GM23338 (cell line): ENCODE data around the gene INPP4B. TPM values are rescaled to one million over a fixed set of nuclear protein-coding genes. Genes with fewer than 3 reads are reported as not detected.

ENCODE experiments used
- ATAC-seq: fragments of 200-7000 bp; cut with Tn5 transposase; 3 replicates; pipeline ENCODE4 v1.9.1; 2020
- DNase-seq: peaks from one replicate; pipeline ENCODE4 v3.0.0-alpha.2; 2015; ENCODE audit warnings: low spot score
- H2AFZ ChIP-seq: fragments of 200-600 bp; sonication (generic); 2 replicates; pipeline ENCODE4 v1.8.0; 2016; ENCODE audit warnings: antibody characterized with exemption, mild to moderate bottlenecking, moderate library complexity
- H3F3A ChIP-seq: fragments of 200-600 bp; sonication (generic); replicated peaks from 2 replicates; pipeline ENCODE4 v1.8.0; 2017; ENCODE audit warnings: antibody characterized with exemption, mixed run types, low read depth
- H3K27ac ChIP-seq: fragments of 200-600 bp; sonication (generic); 2 replicates; pipeline ENCODE4 v1.6.1; 2016; ENCODE audit warnings: low read depth
- H3K27me3 ChIP-seq: fragments of 200-600 bp; sonication (generic); 2 replicates; pipeline ENCODE4 v1.8.0; 2016; ENCODE audit warnings: mild to moderate bottlenecking, mixed run types, moderate library complexity; ENCODE audit not compliant: insufficient read depth
- H3K36me3 ChIP-seq: fragments of 200-600 bp; sonication (generic); 2 replicates; pipeline ENCODE4 v1.8.0; 2016; ENCODE audit warnings: mild to moderate bottlenecking; ENCODE audit not compliant: insufficient read depth
- H3K4me1 ChIP-seq: fragments of 200-600 bp; sonication (generic); 2 replicates; pipeline ENCODE4 v1.8.0; 2016; ENCODE audit warnings: mild to moderate bottlenecking, moderate library complexity; ENCODE audit not compliant: insufficient read depth
- H3K4me2 ChIP-seq: fragments of 200-600 bp; sonication (generic); 2 replicates; pipeline ENCODE4 v1.7.1; 2017; ENCODE audit warnings: mixed run types
- H3K4me3 ChIP-seq: fragments of 200-600 bp; sonication (generic); 2 replicates; pipeline ENCODE4 v1.6.1; 2016; ENCODE audit warnings: mixed run types
- H3K79me2 ChIP-seq: fragments of 200-600 bp; sonication (generic); replicated peaks from 2 replicates; pipeline ENCODE4 v1.8.0; 2017; ENCODE audit warnings: mild to moderate bottlenecking; ENCODE audit not compliant: insufficient read depth
- H3K9me2 ChIP-seq: fragments of 200-600 bp; sonication (generic); 2 replicates; pipeline ENCODE4 v1.8.0; 2017; ENCODE audit not compliant: insufficient read depth
- H4K20me1 ChIP-seq: fragments of 200-600 bp; sonication (generic); replicated peaks from 2 replicates; pipeline ENCODE4 v1.8.0; 2017; ENCODE audit warnings: mild to moderate bottlenecking; ENCODE audit not compliant: insufficient read depth
- H3K27ac Mint-ChIP-seq: 2 replicates; pipeline ENCODE4 v1.8.0; 2020; ENCODE audit warnings: inconsistent platforms, mild to moderate bottlenecking, moderate library complexity, mixed read lengths
- H3K27me3 Mint-ChIP-seq: 3 replicates; pipeline ENCODE4 v1.8.0; 2022; ENCODE audit warnings: low read depth, mild to moderate bottlenecking, moderate library complexity, mixed read lengths, inconsistent platforms; ENCODE audit not compliant: insufficient read depth, poor library complexity
- H3K36me3 Mint-ChIP-seq: 3 replicates; pipeline ENCODE4 v1.8.0; 2021; ENCODE audit warnings: low read depth, mild to moderate bottlenecking, inconsistent platforms, moderate library complexity, mixed read lengths
- H3K4me1 Mint-ChIP-seq: 3 replicates; pipeline ENCODE4 v1.8.0; 2020; ENCODE audit warnings: mild to moderate bottlenecking, inconsistent platforms, mixed read lengths
- H3K4me3 Mint-ChIP-seq: 3 replicates; pipeline ENCODE4 v1.8.0; 2021; ENCODE audit warnings: moderate library complexity, mild to moderate bottlenecking, inconsistent platforms, mixed read lengths
- H3K9me3 Mint-ChIP-seq: 3 replicates; pipeline ENCODE4 v1.8.0; 2020; ENCODE audit warnings: moderate library complexity, mild to moderate bottlenecking, inconsistent platforms, mixed read lengths
- CREB1 ChIP-seq: fragments of 250-450 bp; sonication (Bioruptor Pico); IDR thresholded peaks from 2 replicates; pipeline ENCODE4 v1.5.0; 2020; ENCODE audit warnings: low read depth, mild to moderate bottlenecking, moderate library complexity
- CTCF ChIP-seq, 2 experiments: fragments of 200-600 bp in 1 of 2; sonication (generic) in 1 of 2; conservative IDR thresholded peaks; 2 replicates each; pipeline versions ENCODE4 v1.5.1 to v1.6.1; 2016 to 2017; ENCODE audit warnings: antibody characterized with exemption in 2 of 2, low read depth in 2 of 2, mild to moderate bottlenecking in 2 of 2, moderate library complexity in 1 of 2
- ETS1 ChIP-seq: IDR thresholded peaks from 2 replicates; pipeline ENCODE4 v1.6.1; 2016; ENCODE audit warnings: antibody characterized with exemption
- EZH2 ChIP-seq: fragments of 200-600 bp; sonication (generic); IDR thresholded peaks from one replicate; pipeline ENCODE4 v1.8.0; 2017; ENCODE audit warnings: antibody characterized with exemption, mild to moderate bottlenecking, low read depth; ENCODE audit not compliant: unreplicated experiment
- EZH2phosphoT487 ChIP-seq: fragments of 200-600 bp; sonication (generic); IDR thresholded peaks from one replicate; pipeline ENCODE4 v1.8.1; 2018; ENCODE audit warnings: antibody characterized with exemption; ENCODE audit not compliant: unreplicated experiment
- NANOG ChIP-seq: IDR thresholded peaks from 2 replicates; pipeline ENCODE4 v1.6.1; 2016; ENCODE audit warnings: antibody characterized with exemption, borderline replicate concordance
- POLR2AphosphoS5 ChIP-seq: IDR thresholded peaks from 2 replicates; pipeline ENCODE4 v1.6.1; 2016; ENCODE audit warnings: antibody characterized with exemption, low read depth
- REST ChIP-seq: IDR thresholded peaks from one replicate; pipeline ENCODE4 v1.6.1; 2018; ENCODE audit warnings: antibody characterized with exemption; ENCODE audit not compliant: unreplicated experiment
- ZNF462 ChIP-seq: fragments of 250-450 bp; sonication (Bioruptor Pico); IDR thresholded peaks from 2 replicates; pipeline ENCODE4 v1.5.0; 2020; ENCODE audit warnings: mild to moderate bottlenecking, moderate library complexity
- polyA plus RNA-seq: library from polyadenylated mRNA; unstranded; fragments of >200 nt; fragmentation: Nextera tagmentation; extraction: Ambion mirVana; gene quantifications from 2 replicates; pipeline ENCODE4 v1.2.1, GENCODE V29; 2016
- total RNA-seq: library from RNA; depleted of rRNA; stranded (reverse); fragments of >200 nt; shearing (Covaris generic); gene quantifications from 2 replicates; pipeline ENCODE4 v1.2.3, GENCODE V29; 2014

INPP4B gene
- total and polyA plus RNA-seq, 2 experiments from 2014 or later: 0.11 to 0.14 TPM

- Mint-ChIP-seq H3K27me3 (no peaks in the 10 kb centered on the region), H3K4me3 (no peak overlapping the region), H3K4me1 (peaks cover 13% of the 10 kb centered on the region; the same call in 2 of the 3 replicates), H3K36me3 (no peaks in the 10 kb centered on the region), H3K9me3 (no peaks in the 10 kb centered on the region), H3K27ac (no peak overlapping the region)
- Histone ChIP-seq H4K20me1 (no peaks in the 10 kb centered on the region), H3K79me2 (no peaks in the 10 kb centered on the region), H2AFZ (no peak overlapping the region), H3K36me3 (no peaks in the 10 kb centered on the region), H3K4me1 (no peaks in the 10 kb centered on the region), H3K4me2 (no peak overlapping the region), H3F3A (no peaks in the 10 kb centered on the region), H3K4me3 (no peak overlapping the region), H3K27me3 (no peaks in the 10 kb centered on the region), H3K27ac (no peak overlapping the region), H3K9me2 (no peaks in the 10 kb centered on the region)
- DNase-seq (peak; percentile 81), ATAC-seq (peak; percentile 69)
- no peak for TF ChIP-seq ETS1
- TF ChIP-seq NANOG: no peak
- TF ChIP-seq CTCF (conservative IDR thresholded peaks at IDR 0.05; ENCODE audit: low read depth in 2 of 2): peak; percentile 67 to 91
- no peak for TF ChIP-seq REST
- TF ChIP-seq CREB1 (CRISPR knock-in tag): no peak
- TF ChIP-seq EZH2phosphoT487: no peak
- no peak for TF ChIP-seq POLR2AphosphoS5
- no peak for TF ChIP-seq EZH2
Observed at GRCh38 chr4:142353149-142353738, 492.9 kb downstream of the INPP4B start.

GRCh38 chr4:142352712-142353111, 493.4 kb downstream of the INPP4B start:
- H3K9me2 ChIP-seq: no peaks in the 10 kb centered on the region
- Mint-ChIP-seq H3K9me3 (no peaks in the 10 kb centered on the region), H3K4me3 (no peak overlapping the region), H3K27ac (no peak overlapping the region), H3K36me3 (no peaks in the 10 kb centered on the region), H3K27me3 (no peaks in the 10 kb centered on the region), H3K4me1 (peaks cover 13% of the 10 kb centered on the region; the same call in 2 of the 3 replicates)
- no peak for DNase-seq
- no peak for ATAC-seq
- no peaks in the 10 kb centered on the region for H3K36me3 ChIP-seq
- no peak overlapping the region for H2AFZ ChIP-seq
- no peak overlapping the region for H3K27ac ChIP-seq
- H3K4me2 ChIP-seq: no peak overlapping the region
- H3K4me1 ChIP-seq: no peaks in the 10 kb centered on the region
- no peaks in the 10 kb centered on the region for H4K20me1 ChIP-seq
- no peak overlapping the region for H3K4me3 ChIP-seq
- H3K79me2 ChIP-seq: no peaks in the 10 kb centered on the region
- no peaks in the 10 kb centered on the region for H3K27me3 ChIP-seq
- no peaks in the 10 kb centered on the region for H3F3A ChIP-seq
- TF ChIP-seq ZNF462 (CRISPR knock-in tag): no peak
